Keratinocyte (primary cell): ENCODE data around the gene NATD1. TPM values are rescaled to one million over a fixed set of nuclear protein-coding genes. Genes with fewer than 3 reads are reported as not detected.

Experiments used
- DNase-seq: peaks from one replicate; pipeline ENCODE4 v3.0.0-alpha.2; 2011; ENCODE audit warnings: low read depth, missing footprints, low spot score
- FAIRE-seq: peaks from 2 replicates; lab custom pipeline; 2011; peaks lifted over from hg19 to GRCh38; lab: Jason Lieb, UNC
- H2AFZ ChIP-seq: 2 replicates; pipeline ENCODE4 v1.6.0; 2012; ENCODE audit warnings: low read length, control low read depth, inconsistent platforms; ENCODE audit not compliant: control insufficient read depth
- H3K27ac ChIP-seq: 2 replicates; pipeline ENCODE4 v1.5.1; 2011; ENCODE audit warnings: low read length; ENCODE audit not compliant: control insufficient read depth, insufficient read depth
- H3K27me3 ChIP-seq: 3 replicates; pipeline ENCODE4 v1.6.0; 2011; ENCODE audit warnings: low read length; ENCODE audit not compliant: control insufficient read depth, insufficient read depth; ENCODE audit errors: extremely low read depth
- H3K36me3 ChIP-seq, 2 experiments: 2 replicates in 1 of 2; 3 replicates in 1 of 2; pipeline ENCODE4 v1.5.1; 2011; ENCODE audit warnings: low read length in 2 of 2, mild to moderate bottlenecking in 1 of 2; ENCODE audit not compliant: control insufficient read depth in 2 of 2, insufficient read depth in 2 of 2; ENCODE audit errors: extremely low read depth in 1 of 2
- H3K4me1 ChIP-seq: 3 replicates; pipeline ENCODE4 v1.5.1; 2011; ENCODE audit warnings: low read length; ENCODE audit not compliant: control insufficient read depth, insufficient read depth; ENCODE audit errors: extremely low read depth
- H3K4me2 ChIP-seq: 3 replicates; pipeline ENCODE4 v1.6.0; 2011; ENCODE audit warnings: low read depth, low read length; ENCODE audit not compliant: control insufficient read depth, insufficient read depth; ENCODE audit errors: extremely low read depth
- H3K4me3 ChIP-seq, 3 experiments: fragments of 200-600 bp in 1 of 3; sonication (generic) in 1 of 3; 2 replicates in 2 of 3; 3 replicates in 1 of 3; pipeline ENCODE4 v1.5.1; 2011 to 2016; ENCODE audit warnings: low read length in 3 of 3, mild to moderate bottlenecking in 3 of 3, control low read depth in 2 of 3, inconsistent platforms in 1 of 3, low read depth in 1 of 3, mixed read lengths in 1 of 3, mixed run types in 1 of 3, moderate library complexity in 1 of 3; ENCODE audit not compliant: control insufficient read depth in 2 of 3, insufficient read depth in 2 of 3; ENCODE audit errors: extremely low read depth in 1 of 3
- H3K79me2 ChIP-seq: 2 replicates; pipeline ENCODE4 v1.6.0; 2012; ENCODE audit warnings: low read length; ENCODE audit not compliant: control insufficient read depth, insufficient read depth
- H3K9ac ChIP-seq: 3 replicates; pipeline ENCODE4 v1.6.0; 2011; ENCODE audit warnings: low read length; ENCODE audit not compliant: control insufficient read depth, insufficient read depth; ENCODE audit errors: extremely low read depth
- H3K9me1 ChIP-seq: 3 replicates; pipeline ENCODE4 v1.6.0; 2011; ENCODE audit warnings: low read length; ENCODE audit not compliant: control insufficient read depth, insufficient read depth; ENCODE audit errors: extremely low read depth
- H3K9me3 ChIP-seq: 2 replicates; pipeline ENCODE4 v1.5.1; 2012; ENCODE audit warnings: low read depth, low read length; ENCODE audit not compliant: control insufficient read depth
- H4K20me1 ChIP-seq: 3 replicates; pipeline ENCODE4 v1.6.0; 2011; ENCODE audit warnings: low read length; ENCODE audit not compliant: control insufficient read depth, insufficient read depth; ENCODE audit errors: extremely low read depth
- CTCF ChIP-seq, 3 experiments: IDR thresholded peaks in 1 of 3; conservative IDR thresholded peaks in 1 of 3; optimal IDR thresholded peaks in 1 of 3; 2 replicates in 2 of 3; 3 replicates in 1 of 3; pipeline versions ENCODE3 to v1.5.1; 2011; ENCODE audit warnings: low read length in 3 of 3, mild to moderate bottlenecking in 3 of 3, moderate library complexity in 2 of 3, control low read depth in 1 of 3, inconsistent platforms in 1 of 3; ENCODE audit not compliant: insufficient read depth in 2 of 3; ENCODE audit errors: extremely low read depth in 1 of 3
- EZH2 ChIP-seq: IDR thresholded peaks from one replicate; pipeline ENCODE4 v1.6.1; 2012; ENCODE audit warnings: inconsistent platforms, mild to moderate bottlenecking, low read length, moderate library complexity
- dilution Hi-C: fragments of 300-500 bp; cut with MboI; formaldehyde crosslinking; loops from one replicate; pipeline ENCODE4 v1.7.0; 2020; ENCODE audit warnings: low sequenced_read_pairs; ENCODE audit not compliant: extremely low pct_ligation_motif_present
- polyA plus RNA-seq, 5 experiments: library from polyadenylated mRNA; depleted of rRNA in 3 of 5; stranded (reverse) in 3 of 5; stranded (forward) in 1 of 5; unstranded in 1 of 5; fragments of >200 nt; gene quantifications; 1 replicate in 1 of 5; 2 replicates in 3 of 5; 3 replicates in 1 of 5; pipeline versions ENCODE4 v1.2.1 to v1.2.3, GENCODE V29; 2011 to 2012; ENCODE audit warnings: missing spikeins in 2 of 5, low read depth in 1 of 5, low replicate concordance in 1 of 5

Gene NATD1
- polyA plus RNA-seq, 1 donor (not counting 4 experiments of a cell fraction or from before 2014, with no cell fraction given) = 1.5 TPM

- H3K4me3 ChIP-seq = no peak overlapping the region
- H3K36me3 ChIP-seq = peaks cover 7 to 18% of the 10 kb centered on the region in 2 experiments
- H3K9me3 ChIP-seq = no peaks in the 10 kb centered on the region
- FAIRE-seq (no peak), DNase-seq (no peak)
- H3K4me1 ChIP-seq = peaks cover 35% of the 10 kb centered on the region
- no peaks in the 10 kb centered on the region for H3K27me3 ChIP-seq
- dilution Hi-C loops = no loop called here
- H3K9ac ChIP-seq = no peak overlapping the region
- H4K20me1 ChIP-seq = peaks cover 27% of the 10 kb centered on the region
- H3K27ac ChIP-seq = no peak overlapping the region
- TF ChIP-seq CTCF (optimal IDR thresholded peaks at IDR 0.05 in 1 of 3, IDR thresholded peaks at IDR 0.05 in 1 of 3, conservative IDR thresholded peaks at IDR 0.05 in 1 of 3; ENCODE audit: extremely low read depth in 1 of 3, insufficient read depth in 2 of 3, low read length in 3 of 3) = no peak
- no peak for TF ChIP-seq EZH2
- H3K4me2 ChIP-seq = no peak overlapping the region
- H2AFZ ChIP-seq = no peak overlapping the region
- H3K79me2 ChIP-seq = peaks cover 94% of the 10 kb centered on the region
- no peaks in the 10 kb centered on the region for H3K9me1 ChIP-seq
Measured at GRCh38 chr17:21208352-21208751, 44.9 kb downstream of the NATD1 start.

GRCh38 chr17:21204935-21205334 is 48.3 kb downstream of the NATD1 start:
- Histone ChIP-seq H3K9me1 (peaks cover 10% of the 10 kb centered on the region), H3K4me1 (peaks cover 28% of the 10 kb centered on the region), H3K4me3 (no peak overlapping the region), H4K20me1 (peaks cover 31% of the 10 kb centered on the region), H3K79me2 (peaks cover 94% of the 10 kb centered on the region), H3K36me3 (peaks cover 7 to 18% of the 10 kb centered on the region in 2 experiments), H3K27me3 (no peaks in the 10 kb centered on the region), H3K9me3 (no peaks in the 10 kb centered on the region), H2AFZ (no peak overlapping the region), H3K9ac (no peak overlapping the region), H3K4me2 (no peak overlapping the region), H3K27ac (no peak overlapping the region)
- FAIRE-seq = no peak
- no peak for DNase-seq
- TF ChIP-seq EZH2 (no peak), CTCF (optimal IDR thresholded peaks at IDR 0.05 in 1 of 3, IDR thresholded peaks at IDR 0.05 in 1 of 3, conservative IDR thresholded peaks at IDR 0.05 in 1 of 3; ENCODE audit: extremely low read depth in 1 of 3, insufficient read depth in 2 of 3, low read length in 3 of 3) (no peak)
- dilution Hi-C loops = no loop called here
